HepG2 (cell line): ENCODE results near the gene AHRR. TPM values are rescaled to one million over a fixed set of nuclear protein-coding genes. Genes with fewer than 3 reads are reported as not detected.

Source experiments
- ATF1 ChIP-seq: IDR thresholded peaks from 2 replicates; pipeline ENCODE4 v1.6.1; 2016; ENCODE audit warnings: mild to moderate bottlenecking, control low read depth
- HDAC6 ChIP-seq: fragments of 200-600 bp; sonication (generic); IDR thresholded peaks from 2 replicates; pipeline ENCODE4 v1.7.0; 2017; ENCODE audit warnings: mild to moderate bottlenecking, antibody characterized with exemption, low read length, low read depth
- LBX2 ChIP-seq: sonication (generic); formaldehyde crosslinking; IDR thresholded peaks from 2 replicates; pipeline ENCODE4 v1.5.0; 2020; ENCODE audit warnings: missing genetic modification reagents, mild to moderate bottlenecking, borderline replicate concordance
- MTA1 ChIP-seq: sonication (generic); formaldehyde crosslinking; IDR thresholded peaks from 2 replicates; pipeline ENCODE4 v1.4.0; 2020; ENCODE audit warnings: missing genetic modification reagents, mild to moderate bottlenecking, borderline replicate concordance
- PCBP1 ChIP-seq: fragments of 200-400 bp; formaldehyde crosslinking; IDR thresholded peaks from 2 replicates; pipeline ENCODE4 v1.6.1; 2017; ENCODE audit warnings: mild to moderate bottlenecking, low read depth, low read length, borderline replicate concordance
- SP5 ChIP-seq: IDR thresholded peaks from 2 replicates; pipeline ENCODE4 v1.6.1; 2016; ENCODE audit warnings: low read depth, borderline replicate concordance
- ZNF121 ChIP-seq: sonication (generic); formaldehyde crosslinking; IDR thresholded peaks from 2 replicates; pipeline ENCODE4 v1.5.0; 2020; ENCODE audit warnings: mild to moderate bottlenecking, missing genetic modification reagents
- ZNF17 ChIP-seq: sonication (generic); formaldehyde crosslinking; IDR thresholded peaks from 2 replicates; pipeline ENCODE4 v1.5.0; 2020; ENCODE audit warnings: mild to moderate bottlenecking, missing genetic modification reagents
- ZNF24 ChIP-seq: fragments of 450-650 bp; IDR thresholded peaks from 2 replicates; pipeline ENCODE4 v1.6.1; 2017; ENCODE audit warnings: antibody characterized with exemption, mild to moderate bottlenecking
- ZNF253 ChIP-seq: sonication (generic); formaldehyde crosslinking; IDR thresholded peaks from 2 replicates; pipeline ENCODE4 v1.8.0; 2022; ENCODE audit warnings: mild to moderate bottlenecking, missing genetic modification reagents, borderline replicate concordance
- ZNF333 ChIP-seq: sonication (generic); formaldehyde crosslinking; IDR thresholded peaks from 2 replicates; pipeline ENCODE4 v1.4.0; 2020; ENCODE audit warnings: mild to moderate bottlenecking, missing genetic modification reagents, borderline replicate concordance
- ZNF687 ChIP-seq: sonication (generic); formaldehyde crosslinking; IDR thresholded peaks from 2 replicates; pipeline ENCODE4 v1.5.1; 2020; ENCODE audit warnings: mild to moderate bottlenecking, missing genetic modification reagents, moderate library complexity
- ZNF746 ChIP-seq: sonication (generic); formaldehyde crosslinking; IDR thresholded peaks from 2 replicates; pipeline ENCODE4 v1.8.0; 2022; ENCODE audit warnings: mild to moderate bottlenecking, missing genetic modification reagents
- polyA plus RNA-seq, 8 experiments: library from polyadenylated mRNA; depleted of rRNA in 3 of 8; stranded (reverse) in 7 of 8; unstranded in 1 of 8; fragments of >200 nt; fragmentation: Illumina TruSeq in 4 of 8; extraction: Trizol in 4 of 8; gene quantifications; 2 replicates each; pipeline versions ENCODE4 v1.2.1 to v1.2.3, GENCODE V29; 2011 to 2016; ENCODE audit warnings: low read depth in 4 of 8, missing spikeins in 1 of 8, mixed read lengths in 1 of 8; ENCODE audit not compliant: insufficient read depth in 1 of 8
- total RNA-seq, 5 experiments: library from RNA; depleted of rRNA; stranded (reverse); fragments of >200 nt; fragmentation: Illumina TruSeq; extraction: Trizol; gene quantifications; 2 replicates each; pipeline ENCODE4 v1.2.3, GENCODE V29; 2016; ENCODE audit warnings: low read depth in 1 of 5
- TF ChIP-seq, protein P1 (sequence below): sonication (generic); formaldehyde crosslinking; IDR thresholded peaks from 2 replicates; pipeline ENCODE4 v1.5.0; 2020; ENCODE audit warnings: missing genetic modification reagents, mild to moderate bottlenecking, borderline replicate concordance
- TF ChIP-seq, protein P2 (sequence below): sonication (generic); IDR thresholded peaks from 2 replicates; pipeline ENCODE4 v1.6.1; 2016; ENCODE audit warnings: low read depth, borderline replicate concordance
- TF ChIP-seq, protein P3 (sequence below): IDR thresholded peaks from 2 replicates; pipeline ENCODE4 v1.6.1; 2016
- TF ChIP-seq, protein P4 (sequence below), 2 experiments: sonication (generic) in 1 of 2; formaldehyde crosslinking in 1 of 2; IDR thresholded peaks; 2 replicates each; pipeline versions ENCODE4 v1.4.0 to v1.6.1; 2016 to 2020; ENCODE audit warnings: borderline replicate concordance in 1 of 2, low read depth in 1 of 2, mild to moderate bottlenecking in 1 of 2, missing genetic modification reagents in 1 of 2

The AHRR gene
- total and polyA plus RNA-seq, 2 of the 13 experiments (the other 11 are each of a cell fraction or from before 2014, with no cell fraction given) = 0.28 to 0.35 TPM

- TF ChIP-seq, protein P1, sequence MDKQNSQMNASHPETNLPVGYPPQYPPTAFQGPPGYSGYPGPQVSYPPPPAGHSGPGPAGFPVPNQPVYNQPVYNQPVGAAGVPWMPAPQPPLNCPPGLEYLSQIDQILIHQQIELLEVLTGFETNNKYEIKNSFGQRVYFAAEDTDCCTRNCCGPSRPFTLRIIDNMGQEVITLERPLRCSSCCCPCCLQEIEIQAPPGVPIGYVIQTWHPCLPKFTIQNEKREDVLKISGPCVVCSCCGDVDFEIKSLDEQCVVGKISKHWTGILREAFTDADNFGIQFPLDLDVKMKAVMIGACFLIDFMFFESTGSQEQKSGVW = no peak
- TF ChIP-seq PCBP1 = no peak
- peak; percentile 94 for TF ChIP-seq ZNF121 (CRISPR knock-in tag)
- TF ChIP-seq, protein P2, sequence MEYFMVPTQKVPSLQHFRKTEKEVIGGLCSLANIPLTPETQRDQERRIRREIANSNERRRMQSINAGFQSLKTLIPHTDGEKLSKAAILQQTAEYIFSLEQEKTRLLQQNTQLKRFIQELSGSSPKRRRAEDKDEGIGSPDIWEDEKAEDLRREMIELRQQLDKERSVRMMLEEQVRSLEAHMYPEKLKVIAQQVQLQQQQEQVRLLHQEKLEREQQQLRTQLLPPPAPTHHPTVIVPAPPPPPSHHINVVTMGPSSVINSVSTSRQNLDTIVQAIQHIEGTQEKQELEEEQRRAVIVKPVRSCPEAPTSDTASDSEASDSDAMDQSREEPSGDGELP = no peak
- TF ChIP-seq ZNF253 (CRISPR knock-in tag) = no peak
- TF ChIP-seq ZNF24 = no peak
- no peak for TF ChIP-seq SP5 (CRISPR knock-in tag)
- TF ChIP-seq ZNF333 = no peak
- TF ChIP-seq MTA1 (CRISPR knock-in tag) = no peak
- TF ChIP-seq, protein P3, sequence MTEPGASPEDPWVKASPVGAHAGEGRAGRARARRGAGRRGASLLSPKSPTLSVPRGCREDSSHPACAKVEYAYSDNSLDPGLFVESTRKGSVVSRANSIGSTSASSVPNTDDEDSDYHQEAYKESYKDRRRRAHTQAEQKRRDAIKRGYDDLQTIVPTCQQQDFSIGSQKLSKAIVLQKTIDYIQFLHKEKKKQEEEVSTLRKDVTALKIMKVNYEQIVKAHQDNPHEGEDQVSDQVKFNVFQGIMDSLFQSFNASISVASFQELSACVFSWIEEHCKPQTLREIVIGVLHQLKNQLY = no peak
- TF ChIP-seq ATF1 (CRISPR knock-in tag) = no peak
- TF ChIP-seq ZNF17 (CRISPR knock-in tag) = no peak
- TF ChIP-seq ZNF687 (CRISPR knock-in tag) = peak; percentile 56; the same call in 1 of the 2 replicates
- TF ChIP-seq LBX2 (CRISPR knock-in tag) = no peak
- TF ChIP-seq ZNF746 (CRISPR knock-in tag) = no peak
- TF ChIP-seq, protein P4, sequence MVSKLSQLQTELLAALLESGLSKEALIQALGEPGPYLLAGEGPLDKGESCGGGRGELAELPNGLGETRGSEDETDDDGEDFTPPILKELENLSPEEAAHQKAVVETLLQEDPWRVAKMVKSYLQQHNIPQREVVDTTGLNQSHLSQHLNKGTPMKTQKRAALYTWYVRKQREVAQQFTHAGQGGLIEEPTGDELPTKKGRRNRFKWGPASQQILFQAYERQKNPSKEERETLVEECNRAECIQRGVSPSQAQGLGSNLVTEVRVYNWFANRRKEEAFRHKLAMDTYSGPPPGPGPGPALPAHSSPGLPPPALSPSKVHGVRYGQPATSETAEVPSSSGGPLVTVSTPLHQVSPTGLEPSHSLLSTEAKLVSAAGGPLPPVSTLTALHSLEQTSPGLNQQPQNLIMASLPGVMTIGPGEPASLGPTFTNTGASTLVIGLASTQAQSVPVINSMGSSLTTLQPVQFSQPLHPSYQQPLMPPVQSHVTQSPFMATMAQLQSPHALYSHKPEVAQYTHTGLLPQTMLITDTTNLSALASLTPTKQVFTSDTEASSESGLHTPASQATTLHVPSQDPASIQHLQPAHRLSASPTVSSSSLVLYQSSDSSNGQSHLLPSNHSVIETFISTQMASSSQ (IDR thresholded peaks at IDR 0.05; ENCODE audit: low read depth) = no peak
- TF ChIP-seq, protein P4 (CRISPR knock-in tag; IDR thresholded peaks at IDR 0.05; ENCODE audit: borderline replicate concordance) = no peak
- TF ChIP-seq HDAC6 = no peak
Measured at GRCh38 chr5:431001-431710, 109.6 kb downstream of the AHRR start (continued).
